RWPE1 (cell line): ENCODE measurements around the gene PKHD1.

ENCODE experiments used
- CTCF ChIA-PET: fragments of 350-600 bp; sonication (Branson Sonifier 250); formaldehyde crosslinking; extraction: SDS; loops from one replicate; lab custom pipeline; 2021; lab: Yijun Ruan, JAX
- POLR2A ChIA-PET: fragments of 400-600 bp; formaldehyde crosslinking; extraction: SDS; loops from one replicate; lab custom pipeline; 2020; ENCODE audit warnings: antibody characterized with exemption; ENCODE audit not compliant: low non-redundant PET; lab: Yijun Ruan, JAX
- DNase-seq: peaks from one replicate; pipeline ENCODE4 v3.0.0; 2012; ENCODE audit warnings: low spot score
- H3K27ac ChIP-seq: fragments of 450-650 bp; 2 replicates; pipeline ENCODE4 v1.5.1; 2017
- CTCF ChIP-seq: fragments of 450-650 bp; conservative IDR thresholded peaks from 2 replicates; pipeline ENCODE4 v1.5.1; 2017; ENCODE audit warnings: low read depth, mild to moderate bottlenecking

The PKHD1 gene

GRCh38 chr6:51908243-51908642 is 179.2 kb downstream of the PKHD1 start:
- no peak for DNase-seq
- no peak for TF ChIP-seq CTCF
- ChIA-PET POLR2A (no interaction called here), CTCF (no interaction called here)
- H3K27ac ChIP-seq = no peak overlapping the region

GRCh38 chr6:51901766-51902764 is 185.3 kb downstream of the PKHD1 start:
- POLR2A ChIA-PET = no interaction called here
- H3K27ac ChIP-seq = no peak overlapping the region
- CTCF ChIA-PET = interaction anchor here (0.6 kb wide), 2 partner anchors 75 to 484 kb away, joined by 3 to 4 read pairs; no protein-coding TSS in a partner anchor

GRCh38 chr6:51893366-51893765 is 194.0 kb downstream of the PKHD1 start:
- no peak for TF ChIP-seq CTCF
- ChIA-PET CTCF (no interaction called here), POLR2A (no interaction called here)

More at GRCh38 chr6:51901766-51902764, 185.3 kb downstream of the PKHD1 start:
- DNase-seq = no peak
- TF ChIP-seq CTCF = no peak

GRCh38 chr6:51892750-51893149 is 194.7 kb downstream of the PKHD1 start:
- ChIA-PET CTCF (no interaction called here), POLR2A (no interaction called here)
- no peak for DNase-seq
- no peak for TF ChIP-seq CTCF
- H3K27ac ChIP-seq = no peak overlapping the region

More at GRCh38 chr6:51893366-51893765, 194.0 kb downstream of the PKHD1 start:
- H3K27ac ChIP-seq = no peak overlapping the region
- no peak for DNase-seq

GRCh38 chr6:51892339-51892738 is 195.1 kb downstream of the PKHD1 start:
- POLR2A ChIA-PET = no interaction called here

GRCh38 chr6:51891784-51892183 is 195.6 kb downstream of the PKHD1 start:
- ChIA-PET CTCF (no interaction called here), POLR2A (no interaction called here)
- no peak overlapping the region for H3K27ac ChIP-seq
- TF ChIP-seq CTCF = no peak
- no peak for DNase-seq

More at GRCh38 chr6:51892339-51892738, 195.1 kb downstream of the PKHD1 start:
- CTCF ChIA-PET = no interaction called here
- no peak for DNase-seq
- no peak for TF ChIP-seq CTCF
- no peak overlapping the region for H3K27ac ChIP-seq
